T-helper 1 cell treated with Interleukin-12 subunit alpha and Interleukin-12 subunit beta and Interleukin-4 antibody, amounts not matched to agents 30 μg/mL and 1 μg/mL, for 36 hours (primary cell): ENCODE measurements around the gene LYSMD1.
A peak's percentile ranks its signal among the peaks of the same experiment; 100 is the strongest.

Experiments
- H3K27ac Mint-ChIP-seq: one replicate; pipeline ENCODE4 v1.8.0; 2021; ENCODE audit warnings: mild to moderate bottlenecking, mixed read lengths
- H3K27me3 Mint-ChIP-seq: one replicate; pipeline ENCODE4 v1.8.0; 2021; ENCODE audit warnings: low read depth, mixed read lengths
- H3K36me3 Mint-ChIP-seq: one replicate; pipeline ENCODE4 v1.8.0; 2021; ENCODE audit warnings: low read depth, mixed read lengths
- H3K4me1 Mint-ChIP-seq: one replicate; pipeline ENCODE4 v1.8.0; 2021; ENCODE audit warnings: low read depth, mixed read lengths
- H3K4me3 Mint-ChIP-seq: one replicate; pipeline ENCODE4 v1.8.0; 2021; ENCODE audit warnings: mild to moderate bottlenecking, moderate library complexity, mixed read lengths
- H3K9me3 Mint-ChIP-seq: one replicate; pipeline ENCODE4 v1.8.0; 2021; ENCODE audit warnings: mixed read lengths

Gene LYSMD1

DNA sequence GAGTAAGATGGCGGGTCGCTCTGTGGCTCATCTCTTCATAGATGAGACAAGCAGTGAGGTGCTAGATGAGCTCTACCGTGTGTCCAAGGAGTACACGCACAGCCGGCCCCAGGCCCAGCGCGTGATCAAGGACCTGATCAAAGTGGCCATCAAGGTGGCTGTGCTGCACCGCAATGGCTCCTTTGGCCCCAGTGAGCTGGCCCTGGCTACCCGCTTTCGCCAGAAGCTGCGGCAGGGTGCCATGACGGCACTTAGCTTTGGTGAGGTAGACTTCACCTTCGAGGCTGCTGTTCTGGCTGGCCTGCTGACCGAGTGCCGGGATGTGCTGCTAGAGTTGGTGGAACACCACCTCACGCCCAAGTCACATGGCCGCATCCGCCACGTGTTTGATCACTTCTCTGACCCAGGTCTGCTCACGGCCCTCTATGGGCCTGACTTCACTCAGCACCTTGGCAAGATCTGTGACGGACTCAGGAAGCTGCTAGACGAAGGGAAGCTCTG lies 6.9 kb downstream of the LYSMD1 start:
- no peaks in the 10 kb centered on the region for H3K27me3 Mint-ChIP-seq
- H3K36me3 Mint-ChIP-seq, result peaks cover 31% of the 10 kb centered on the region
- peak overlapping the region; percentile 96 for H3K4me3 Mint-ChIP-seq
- H3K27ac Mint-ChIP-seq, result peak overlapping the region; percentile 89
- H3K9me3 Mint-ChIP-seq, result no peaks in the 10 kb centered on the region
- H3K4me1 Mint-ChIP-seq, result peaks cover 56% of the 10 kb centered on the region

DNA sequence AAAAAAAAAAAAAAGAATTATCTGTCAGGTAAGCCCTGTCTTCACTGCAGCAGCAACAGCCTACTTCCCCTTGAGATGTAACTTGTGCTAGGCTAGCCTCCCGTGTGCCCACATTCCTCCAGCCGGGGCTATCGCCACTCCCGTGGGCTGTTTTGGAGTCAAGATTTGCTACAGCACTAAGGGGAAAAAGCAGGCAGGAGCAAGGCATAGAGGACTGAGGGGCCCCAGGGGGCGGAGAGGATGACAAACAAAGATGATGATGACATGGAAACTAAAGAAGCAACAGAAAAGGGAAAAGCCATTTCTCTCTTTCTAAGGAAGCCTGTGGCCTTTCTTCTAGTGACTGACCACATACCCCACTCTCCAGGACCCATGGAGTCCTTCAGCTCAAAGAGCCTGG lies 7.4 kb downstream of the LYSMD1 start:
- Mint-ChIP-seq H3K36me3 (peaks cover 31% of the 10 kb centered on the region), H3K27me3 (no peaks in the 10 kb centered on the region), H3K27ac (peak overlapping the region; percentile 89), H3K4me3 (peak overlapping the region; percentile 96), H3K4me1 (peaks cover 55% of the 10 kb centered on the region), H3K9me3 (no peaks in the 10 kb centered on the region)

DNA sequence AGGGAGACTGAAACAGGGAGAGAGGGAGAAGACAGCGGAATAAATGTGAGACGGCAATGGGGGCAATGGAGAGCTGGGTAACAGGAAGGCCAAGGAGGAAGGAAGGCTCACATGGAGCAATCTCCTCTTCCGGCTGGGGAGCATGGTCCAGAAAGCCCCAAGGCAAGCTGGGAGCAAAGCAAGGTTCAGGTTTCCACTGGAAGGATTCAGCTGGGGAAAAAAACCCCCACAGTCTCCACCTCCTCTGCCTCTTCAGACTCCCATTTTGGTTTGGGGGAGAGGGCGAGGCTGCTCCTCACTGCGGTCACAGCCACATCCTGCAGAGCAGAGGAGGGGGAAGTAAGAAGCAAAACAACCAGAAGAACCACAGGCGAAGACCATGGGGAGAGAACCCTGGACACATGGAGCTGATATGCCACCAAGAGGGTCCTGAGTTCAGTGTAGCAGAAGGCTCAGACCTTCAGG lies 8.6 kb downstream of the LYSMD1 start:
- H3K4me1 Mint-ChIP-seq, result peaks cover 48% of the 10 kb centered on the region
- peak overlapping the region; percentile 89 for H3K27ac Mint-ChIP-seq
- H3K4me3 Mint-ChIP-seq, result peak overlapping the region; percentile 96
- peaks cover 31% of the 10 kb centered on the region for H3K36me3 Mint-ChIP-seq
- no peaks in the 10 kb centered on the region for H3K9me3 Mint-ChIP-seq
- no peaks in the 10 kb centered on the region for H3K27me3 Mint-ChIP-seq

DNA sequence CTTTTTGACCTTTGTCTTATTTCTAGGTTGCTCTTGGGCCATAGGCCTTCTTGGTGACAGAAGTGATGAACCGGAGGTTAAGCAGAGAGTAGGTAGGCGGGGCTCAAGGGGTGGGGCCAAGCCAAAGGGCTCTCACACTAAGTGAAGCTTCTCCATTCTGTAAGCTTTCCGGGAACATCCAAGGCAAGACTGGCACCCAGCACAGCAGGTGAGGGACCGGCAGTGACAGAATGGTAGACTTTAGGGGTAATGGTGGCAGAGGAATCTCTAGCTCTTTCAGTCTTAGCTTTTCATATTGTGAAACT lies 9.2 kb downstream of the LYSMD1 start, which contains the start of gene TNFAIP8L2:
TNFAIP8L2 (plus strand) TSS at position 135 of the 305 bp plus-strand sequence. CDS start 2,049 bp downstream, outside the sequence.
- Mint-ChIP-seq H3K27me3 (no peaks in the 10 kb centered on the region), H3K9me3 (no peaks in the 10 kb centered on the region), H3K27ac (peak within 1 kb of the TSS; percentile 89), H3K36me3 (peaks cover 31% of the 10 kb centered on the region), H3K4me3 (peak within 1 kb of the TSS; percentile 96), H3K4me1 (peaks cover 41% of the 10 kb centered on the region)

DNA sequence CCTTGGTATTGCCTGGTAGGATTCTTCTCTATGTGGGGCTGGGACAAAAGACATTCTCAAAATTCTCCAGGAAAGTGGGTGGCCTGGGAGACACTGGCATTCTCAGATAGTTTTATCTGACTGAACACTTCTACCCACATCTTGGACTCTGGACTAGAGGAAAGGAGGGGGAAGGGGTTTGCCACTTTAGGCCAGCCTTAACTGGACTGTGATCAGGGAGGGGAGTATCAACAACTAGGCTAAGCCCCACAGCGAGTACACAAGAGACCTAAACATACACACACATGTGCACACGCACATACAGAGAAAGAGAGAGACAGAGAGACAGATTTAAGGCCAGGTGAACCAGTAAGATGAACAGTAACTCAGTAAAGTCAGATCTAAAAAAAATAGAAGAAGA lies 18.0 kb downstream of the LYSMD1 start:
- peaks cover 20% of the 10 kb centered on the region for H3K27me3 Mint-ChIP-seq
- H3K4me1 Mint-ChIP-seq, result peaks cover 11% of the 10 kb centered on the region
- H3K27ac Mint-ChIP-seq, result no peak overlapping the region
- H3K9me3 Mint-ChIP-seq, result no peaks in the 10 kb centered on the region
- H3K4me3 Mint-ChIP-seq, result peak overlapping the region; percentile 93
- peaks cover 2% of the 10 kb centered on the region for H3K36me3 Mint-ChIP-seq

DNA sequence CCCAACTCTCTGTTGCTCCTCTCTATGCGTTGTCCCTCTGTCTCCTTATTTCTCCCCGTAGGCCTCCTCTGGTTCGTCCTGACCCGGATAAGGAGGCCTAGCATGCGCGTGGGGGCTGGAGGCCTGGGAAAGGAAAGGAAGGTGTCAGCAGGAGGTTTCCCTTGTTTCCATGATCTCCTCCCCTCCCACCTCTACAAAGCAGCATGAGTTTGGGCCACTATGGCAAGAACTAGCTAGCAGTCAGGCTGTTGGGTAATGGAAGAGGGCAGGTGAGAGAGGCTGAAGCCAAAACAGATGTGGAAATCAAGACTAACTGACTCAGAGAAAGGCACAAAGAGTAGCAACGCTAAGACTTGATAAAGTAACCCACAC lies 18.6 kb downstream of the LYSMD1 start:
- H3K36me3 Mint-ChIP-seq, result peaks cover 2% of the 10 kb centered on the region
- H3K4me1 Mint-ChIP-seq, result peaks cover 11% of the 10 kb centered on the region
- peaks cover 20% of the 10 kb centered on the region for H3K27me3 Mint-ChIP-seq
- H3K27ac Mint-ChIP-seq, result peak overlapping the region; percentile 32
- no peaks in the 10 kb centered on the region for H3K9me3 Mint-ChIP-seq
- peak overlapping the region; percentile 93 for H3K4me3 Mint-ChIP-seq

DNA sequence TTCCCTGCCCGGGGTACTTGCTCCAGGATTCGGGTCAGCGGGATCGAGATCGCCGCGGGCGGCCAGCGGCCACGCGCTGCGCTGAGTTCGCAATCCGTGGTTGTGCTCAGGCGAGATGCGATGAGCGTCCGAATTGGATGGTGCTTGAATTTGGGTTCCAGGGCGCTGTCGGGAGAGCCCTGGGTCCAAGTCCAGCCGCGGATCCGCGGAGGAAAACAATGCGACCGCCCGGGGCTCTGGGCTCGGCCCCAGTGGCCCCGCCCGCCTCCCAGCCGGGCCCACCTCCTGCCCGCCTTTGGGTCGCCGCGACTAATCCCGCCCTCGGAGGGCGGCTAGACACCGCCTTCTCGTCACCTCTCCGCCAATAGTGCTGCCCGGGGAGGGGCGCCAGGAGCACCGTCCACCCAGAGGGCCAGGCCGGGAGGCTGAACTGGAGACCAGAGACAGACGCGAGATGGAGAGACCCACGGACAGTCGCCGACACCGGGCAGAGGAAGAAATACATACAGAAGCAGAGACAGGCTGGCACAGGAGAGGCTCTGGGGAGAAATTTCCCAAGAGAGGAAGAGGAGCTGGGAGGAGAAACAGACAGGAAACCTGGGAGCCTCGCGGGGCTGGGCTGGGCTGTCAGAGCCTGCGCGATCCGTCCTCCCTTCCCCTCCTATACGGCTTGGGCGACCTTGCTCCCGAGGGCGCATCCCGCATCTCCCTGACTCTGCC lies 19.1 kb downstream of the LYSMD1 start, which contains the start of gene SEMA6C:
SEMA6C (minus strand) TSS at position 220 of the 720 bp plus-strand sequence. CDS start 4,010 bp downstream, outside the sequence.
- Mint-ChIP-seq H3K4me3 (peak within 1 kb of the TSS; percentile 93), H3K36me3 (peaks cover 2% of the 10 kb centered on the region), H3K4me1 (peaks cover 11% of the 10 kb centered on the region), H3K27ac (peak within 1 kb of the TSS; percentile 53), H3K27me3 (peaks cover 20% of the 10 kb centered on the region), H3K9me3 (no peaks in the 10 kb centered on the region)

DNA sequence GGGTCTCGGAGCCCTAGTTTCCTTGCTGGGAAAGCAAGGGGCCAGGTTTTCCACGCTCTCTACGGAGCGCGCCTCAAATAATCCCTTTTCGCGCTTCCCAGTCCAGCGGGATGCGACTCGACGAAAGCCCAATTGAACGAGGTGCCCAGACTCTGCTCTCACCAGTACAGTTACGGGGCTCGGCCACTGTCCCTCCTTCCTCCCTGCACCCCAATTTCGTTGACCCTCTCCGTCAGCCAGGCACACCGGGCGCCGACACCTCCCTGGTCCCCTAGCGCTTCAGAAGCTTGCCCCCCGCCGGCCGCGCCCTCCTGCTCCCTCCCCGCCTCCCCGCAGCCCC lies 19.7 kb downstream of the LYSMD1 start:
- H3K9me3 Mint-ChIP-seq, result no peaks in the 10 kb centered on the region
- H3K36me3 Mint-ChIP-seq, result peaks cover 2% of the 10 kb centered on the region
- no peak overlapping the region for H3K27ac Mint-ChIP-seq
- peaks cover 20% of the 10 kb centered on the region for H3K27me3 Mint-ChIP-seq
- H3K4me3 Mint-ChIP-seq, result peak overlapping the region; percentile 93
- H3K4me1 Mint-ChIP-seq, result peaks cover 11% of the 10 kb centered on the region

DNA sequence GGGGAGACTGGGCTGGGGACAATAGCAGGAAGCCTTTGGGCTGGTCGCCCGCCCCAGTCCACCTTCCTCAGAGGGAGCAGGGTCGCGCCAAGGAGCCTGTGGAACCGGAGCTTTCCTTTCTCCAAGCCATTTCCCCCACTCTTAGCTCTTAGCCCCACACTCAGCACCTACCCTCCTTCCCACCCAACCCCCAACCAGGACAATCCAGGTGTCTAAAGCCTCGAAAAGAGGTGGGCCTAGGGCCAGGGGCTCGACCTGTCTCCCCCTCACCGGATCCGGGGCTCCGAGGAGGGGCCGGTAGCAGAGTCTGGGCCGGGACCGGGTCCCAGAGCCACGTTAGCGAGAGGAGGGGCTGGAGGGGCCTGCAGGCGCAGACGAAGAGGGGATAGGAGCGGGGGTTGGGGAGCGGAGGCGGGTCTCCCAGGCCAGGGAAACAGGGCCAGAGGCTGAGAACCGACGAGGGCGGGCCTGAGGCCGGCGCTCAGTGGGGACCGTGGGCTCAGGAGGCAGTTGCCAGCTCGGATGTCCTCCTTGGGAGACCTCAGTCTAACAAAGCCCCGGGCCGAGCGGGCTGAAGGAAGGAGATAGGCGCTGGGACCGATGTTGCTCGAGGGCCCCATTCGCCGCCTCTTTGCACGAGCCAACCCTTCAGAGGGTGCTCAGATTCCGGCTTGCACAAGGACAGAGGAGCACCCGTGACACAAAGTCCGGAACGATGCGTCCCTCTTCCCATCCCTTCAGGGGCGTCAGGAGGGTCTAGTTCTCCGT lies 20.2 kb downstream of the LYSMD1 start:
- Mint-ChIP-seq H3K9me3 (no peaks in the 10 kb centered on the region), H3K36me3 (peaks cover 2% of the 10 kb centered on the region), H3K4me1 (peaks cover 11% of the 10 kb centered on the region), H3K4me3 (peak overlapping the region; percentile 93), H3K27me3 (peaks cover 20% of the 10 kb centered on the region), H3K27ac (no peak overlapping the region)

DNA sequence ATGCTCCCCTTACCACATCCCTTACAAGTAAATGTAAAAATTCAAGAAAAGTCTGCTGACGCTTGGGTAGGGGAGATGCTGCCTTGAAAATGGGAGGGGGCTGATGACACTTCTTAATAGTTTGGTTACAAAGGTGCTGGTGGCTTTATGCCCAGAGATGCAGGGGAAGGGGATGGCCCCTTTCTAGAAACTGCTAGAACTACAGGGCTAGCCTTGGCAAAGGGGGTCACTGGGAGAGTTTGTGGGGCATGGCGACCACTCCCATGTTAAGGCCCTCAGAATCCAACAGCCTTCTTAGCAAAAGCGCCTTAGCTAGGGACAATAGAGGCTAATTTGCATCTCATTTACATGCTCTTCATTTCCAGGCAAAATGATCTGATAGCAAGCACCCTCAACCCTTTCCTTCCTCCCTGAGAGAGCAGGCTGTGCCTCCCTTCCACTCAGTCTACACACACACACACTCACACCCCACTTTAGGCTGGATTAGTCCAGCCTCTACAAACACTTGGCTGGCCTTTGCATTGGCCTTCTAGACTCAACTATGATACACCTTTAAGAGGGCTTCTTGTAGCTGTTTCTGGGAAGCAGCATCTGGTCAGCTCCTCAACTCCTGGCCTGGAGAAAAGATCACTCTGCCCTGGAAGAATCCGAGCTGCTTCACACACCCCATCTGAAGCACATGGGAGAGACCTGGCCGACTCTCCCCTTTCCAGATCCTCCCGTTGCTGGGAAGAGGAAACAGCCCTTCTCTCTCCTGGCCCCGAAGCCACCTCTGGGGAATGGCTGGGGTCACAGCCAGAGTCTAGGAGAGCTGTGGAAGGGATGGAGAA lies 21.0 kb downstream of the LYSMD1 start:
- peaks cover 20% of the 10 kb centered on the region for H3K27me3 Mint-ChIP-seq
- H3K9me3 Mint-ChIP-seq, result no peaks in the 10 kb centered on the region
- peaks cover 11% of the 10 kb centered on the region for H3K4me1 Mint-ChIP-seq
- no peak overlapping the region for H3K27ac Mint-ChIP-seq
- H3K4me3 Mint-ChIP-seq, result no peak overlapping the region
- H3K36me3 Mint-ChIP-seq, result peaks cover 2% of the 10 kb centered on the region

DNA sequence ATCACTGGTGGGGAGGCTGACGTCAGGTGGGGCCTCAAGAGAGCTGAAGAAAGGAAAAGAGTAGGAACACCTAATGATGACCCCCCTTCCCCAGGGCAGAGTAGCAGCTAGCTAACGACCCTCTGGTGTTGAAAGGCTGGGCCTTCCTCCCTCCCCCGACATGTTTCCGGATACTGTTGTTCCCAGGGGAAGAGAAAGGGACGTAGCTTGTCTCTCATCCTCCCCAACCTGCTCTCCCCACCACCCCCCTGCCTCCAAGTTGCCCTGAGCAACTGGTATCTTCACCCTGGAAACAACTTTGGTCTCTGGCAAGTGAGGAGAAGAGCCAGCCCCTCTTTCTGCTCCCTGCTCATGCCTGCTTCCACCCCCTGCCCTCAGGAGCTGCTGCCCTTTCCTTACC lies 21.7 kb downstream of the LYSMD1 start:
- Mint-ChIP-seq H3K27ac (no peak overlapping the region), H3K4me3 (no peak overlapping the region), H3K27me3 (peaks cover 20% of the 10 kb centered on the region), H3K4me1 (peaks cover 11% of the 10 kb centered on the region), H3K36me3 (peaks cover 2% of the 10 kb centered on the region), H3K9me3 (no peaks in the 10 kb centered on the region)

DNA sequence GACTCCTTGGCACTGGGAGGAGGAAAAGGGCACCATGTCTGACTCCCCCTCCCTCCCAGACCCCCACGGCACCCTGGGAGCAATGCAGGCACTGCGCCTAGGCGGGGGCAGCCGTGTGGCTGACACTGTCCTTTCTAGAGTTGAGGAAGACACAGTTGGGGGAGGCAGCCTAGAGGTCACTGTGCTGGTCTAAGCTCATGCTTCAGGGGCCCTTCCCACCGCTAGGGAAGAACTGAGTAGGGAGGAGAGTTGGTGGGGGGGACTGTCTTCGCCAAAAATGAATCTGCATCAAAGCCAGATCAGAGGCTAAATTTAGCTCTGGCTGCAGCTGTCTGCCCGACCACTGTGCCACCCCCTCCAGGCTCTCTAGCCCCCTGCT lies 22.7 kb downstream of the LYSMD1 start:
- Mint-ChIP-seq H3K27ac (no peak overlapping the region), H3K36me3 (peaks cover 2% of the 10 kb centered on the region), H3K4me3 (no peak overlapping the region), H3K27me3 (peaks cover 15% of the 10 kb centered on the region), H3K4me1 (peaks cover 11% of the 10 kb centered on the region), H3K9me3 (no peaks in the 10 kb centered on the region)

DNA sequence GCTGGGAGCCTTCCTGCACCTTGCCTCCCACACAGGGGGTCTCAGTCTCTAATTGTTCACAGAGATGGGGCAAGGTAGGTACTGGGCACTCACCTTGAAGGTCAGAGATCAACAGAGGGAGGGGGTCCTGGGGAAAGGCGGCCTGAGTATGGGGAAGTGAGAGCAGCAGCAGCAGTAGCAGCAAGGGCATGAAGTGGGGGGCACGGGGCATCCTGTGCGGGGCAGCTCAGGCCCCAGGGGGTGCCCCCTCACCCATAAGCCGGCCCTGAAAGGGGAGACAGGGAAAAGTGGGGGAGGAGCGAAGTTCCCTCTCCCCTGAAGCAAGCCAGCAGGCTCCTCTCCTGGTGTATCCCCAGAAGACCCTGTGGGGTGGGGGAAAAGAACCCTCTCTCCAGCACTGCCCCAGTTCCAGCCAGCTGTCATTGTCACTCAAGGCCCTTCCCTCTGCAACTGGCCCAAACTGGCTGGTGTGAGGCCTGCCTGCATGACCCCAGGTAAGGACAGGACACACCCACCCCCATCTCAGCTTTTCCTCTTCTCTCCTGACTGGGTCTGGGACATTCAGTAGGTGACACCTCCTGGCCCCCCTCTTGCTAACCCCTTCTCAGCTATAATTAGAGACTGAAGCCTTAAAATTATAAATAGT lies 23.2 kb downstream of the LYSMD1 start:
- Mint-ChIP-seq H3K27me3 (peaks cover 15% of the 10 kb centered on the region), H3K9me3 (no peaks in the 10 kb centered on the region), H3K36me3 (no peaks in the 10 kb centered on the region), H3K4me1 (peaks cover 11% of the 10 kb centered on the region), H3K27ac (no peak overlapping the region), H3K4me3 (no peak overlapping the region)

DNA sequence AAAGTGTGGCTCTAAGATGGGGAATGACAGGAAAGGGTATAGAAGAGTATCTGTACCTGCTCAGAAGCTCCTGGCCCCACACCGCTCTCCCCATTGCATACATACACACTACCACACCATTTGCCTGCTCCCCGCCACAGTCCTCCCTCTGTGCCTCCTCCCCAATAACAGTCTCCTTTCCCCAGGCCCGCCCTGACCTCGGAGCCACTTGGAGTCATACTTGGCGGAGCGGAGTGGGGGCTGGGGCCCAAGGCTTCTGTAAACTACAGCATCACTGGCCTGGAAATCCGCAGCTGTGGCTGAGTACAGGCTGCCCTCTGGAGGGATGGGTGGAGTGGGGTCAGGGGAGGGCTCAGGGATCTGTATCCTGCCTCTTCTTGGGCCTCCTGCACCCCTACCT lies 27.9 kb downstream of the LYSMD1 start:
- Mint-ChIP-seq H3K27ac (no peak overlapping the region), H3K27me3 (no peaks in the 10 kb centered on the region), H3K9me3 (no peaks in the 10 kb centered on the region), H3K36me3 (no peaks in the 10 kb centered on the region), H3K4me3 (no peak overlapping the region), H3K4me1 (peaks cover 2% of the 10 kb centered on the region)
